NB4 (cell line): ENCODE data around the gene SEMA5B.

Experiments
- CTCF ChIP-seq: IDR thresholded peaks from one replicate; pipeline ENCODE4 v1.5.1; 2012; ENCODE audit warnings: low read depth, low read length
- MAX ChIP-seq: IDR thresholded peaks from 2 replicates; pipeline ENCODE4 v1.6.1; 2011; ENCODE audit warnings: low read depth, low read length

GRCh38 chr3:122952520-122952919, 75.0 kb downstream of the SEMA5B start:
- no peak for TF ChIP-seq CTCF
- TF ChIP-seq MAX, result no peak
